ENCODE measurements around the gene MTARC2. TPM values are rescaled to one million over a fixed set of nuclear protein-coding genes. Genes with fewer than 3 reads are reported as not detected.

Gene MTARC2
- total RNA-seq, 1 donor from 2014 or later = 2.6 TPM

DNA sequence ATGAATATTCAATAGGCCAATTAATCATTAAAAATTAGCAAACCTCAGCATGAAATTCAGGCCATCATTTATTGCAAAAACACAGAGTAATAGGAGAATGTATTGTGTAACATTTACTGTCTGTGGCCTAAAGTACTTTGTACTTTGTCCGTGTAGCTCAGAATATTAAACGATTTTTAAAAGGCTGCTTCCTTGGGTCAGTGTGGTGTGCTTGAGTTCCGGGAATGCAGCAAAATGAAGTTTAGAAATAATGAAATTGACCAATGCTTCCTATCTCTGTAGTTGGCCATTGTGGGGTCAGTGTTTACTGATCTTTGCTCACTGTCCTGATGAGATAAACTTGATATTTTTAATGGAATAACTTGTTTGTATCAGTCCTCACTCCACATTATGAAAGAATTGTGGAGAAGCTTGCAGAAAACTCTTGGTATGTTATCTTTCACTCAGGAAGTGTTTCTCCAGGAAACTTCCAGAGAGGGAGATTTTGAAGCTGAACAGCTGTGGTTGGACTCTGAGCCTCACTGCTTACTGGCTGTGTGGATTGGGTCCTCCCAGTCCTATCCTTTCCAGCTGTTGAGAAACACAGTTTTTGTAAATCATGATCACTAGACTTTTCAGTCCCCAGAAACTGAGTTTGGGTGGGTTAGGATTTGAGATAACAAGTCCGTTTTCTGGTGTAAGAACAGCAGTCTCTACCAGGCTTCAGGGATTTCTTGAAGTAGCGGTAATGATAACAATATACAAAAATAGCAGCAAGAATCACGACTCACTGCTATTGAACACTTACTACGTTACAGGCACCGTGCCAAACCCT, 19.4 kb downstream of the MTARC2 start:
- TF ChIP-seq, protein P1, sequence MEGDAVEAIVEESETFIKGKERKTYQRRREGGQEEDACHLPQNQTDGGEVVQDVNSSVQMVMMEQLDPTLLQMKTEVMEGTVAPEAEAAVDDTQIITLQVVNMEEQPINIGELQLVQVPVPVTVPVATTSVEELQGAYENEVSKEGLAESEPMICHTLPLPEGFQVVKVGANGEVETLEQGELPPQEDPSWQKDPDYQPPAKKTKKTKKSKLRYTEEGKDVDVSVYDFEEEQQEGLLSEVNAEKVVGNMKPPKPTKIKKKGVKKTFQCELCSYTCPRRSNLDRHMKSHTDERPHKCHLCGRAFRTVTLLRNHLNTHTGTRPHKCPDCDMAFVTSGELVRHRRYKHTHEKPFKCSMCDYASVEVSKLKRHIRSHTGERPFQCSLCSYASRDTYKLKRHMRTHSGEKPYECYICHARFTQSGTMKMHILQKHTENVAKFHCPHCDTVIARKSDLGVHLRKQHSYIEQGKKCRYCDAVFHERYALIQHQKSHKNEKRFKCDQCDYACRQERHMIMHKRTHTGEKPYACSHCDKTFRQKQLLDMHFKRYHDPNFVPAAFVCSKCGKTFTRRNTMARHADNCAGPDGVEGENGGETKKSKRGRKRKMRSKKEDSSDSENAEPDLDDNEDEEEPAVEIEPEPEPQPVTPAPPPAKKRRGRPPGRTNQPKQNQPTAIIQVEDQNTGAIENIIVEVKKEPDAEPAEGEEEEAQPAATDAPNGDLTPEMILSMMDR (IDR thresholded peaks at IDR 0.05; ENCODE audit: insufficient read depth, low read length, severe bottlenecking) = no peak
- no peak overlapping the region for H3K4me3 ChIP-seq (ENCODE audit: low read depth, low read length)
- FAIRE-seq (no peak), DNase-seq (ENCODE audit: low read depth) (no peak)
- H3K27me3 ChIP-seq (ENCODE audit: control insufficient read depth, insufficient read depth, low read length) = no peaks in the 10 kb centered on the region
- no peaks in the 10 kb centered on the region for H3K36me3 ChIP-seq (ENCODE audit: control insufficient read depth, insufficient read depth, low read length)

- Histone ChIP-seq H3K36me3 (ENCODE audit: control insufficient read depth, insufficient read depth, low read length) (no peaks in the 10 kb centered on the region), H3K27me3 (ENCODE audit: control insufficient read depth, insufficient read depth, low read length) (no peaks in the 10 kb centered on the region), H3K4me3 (ENCODE audit: low read depth, low read length) (no peak overlapping the region)
- TF ChIP-seq, protein P1 (IDR thresholded peaks at IDR 0.05; ENCODE audit: insufficient read depth, low read length, severe bottlenecking) = no peak
- DNase-seq (ENCODE audit: low read depth) (no peak), FAIRE-seq (no peak)
Measured at GRCh38 chr1:220768126-220768601, 20.0 kb downstream of the MTARC2 start.

- Histone ChIP-seq H3K36me3 (ENCODE audit: control insufficient read depth, insufficient read depth, low read length) (no peaks in the 10 kb centered on the region), H3K4me3 (ENCODE audit: low read depth, low read length) (no peak overlapping the region), H3K27me3 (ENCODE audit: control insufficient read depth, insufficient read depth, low read length) (no peaks in the 10 kb centered on the region)
- DNase-seq (ENCODE audit: low read depth) (no peak), FAIRE-seq (no peak)
- TF ChIP-seq, protein P1 (IDR thresholded peaks at IDR 0.05; ENCODE audit: insufficient read depth, low read length, severe bottlenecking) = no peak
Measured at GRCh38 chr1:220769205-220769604, 21.1 kb downstream of the MTARC2 start.

GRCh38 chr1:220770245-220770913, 22.3 kb downstream of the MTARC2 start:
- no peaks in the 10 kb centered on the region for H3K27me3 ChIP-seq (ENCODE audit: control insufficient read depth, insufficient read depth, low read length)
- FAIRE-seq (peak; percentile 73), DNase-seq (ENCODE audit: low read depth) (no peak)
- no peaks in the 10 kb centered on the region for H3K36me3 ChIP-seq (ENCODE audit: control insufficient read depth, insufficient read depth, low read length)
- TF ChIP-seq, protein P1 (IDR thresholded peaks at IDR 0.05; ENCODE audit: insufficient read depth, low read length, severe bottlenecking) = no peak
- no peak overlapping the region for H3K4me3 ChIP-seq (ENCODE audit: low read depth, low read length)

GRCh38 chr1:220772846-220773245, 24.7 kb downstream of the MTARC2 start:
- Histone ChIP-seq H3K27me3 (ENCODE audit: control insufficient read depth, insufficient read depth, low read length) (no peaks in the 10 kb centered on the region), H3K36me3 (ENCODE audit: control insufficient read depth, insufficient read depth, low read length) (no peaks in the 10 kb centered on the region), H3K4me3 (ENCODE audit: low read depth, low read length) (no peak overlapping the region)
- no peak for FAIRE-seq
- TF ChIP-seq, protein P1 (IDR thresholded peaks at IDR 0.05; ENCODE audit: insufficient read depth, low read length, severe bottlenecking) = no peak
- DNase-seq (ENCODE audit: low read depth) = no peak
